RKO (cell line): ENCODE results near the gene WDR5B.

ENCODE experiments used
- DNase-seq: peaks from one replicate; pipeline ENCODE4 v3.0.0-alpha.2; 2016; ENCODE audit warnings: low spot score

The WDR5B gene

GRCh38 chr3:122365582-122366378 is 50.1 kb downstream of the WDR5B start:
- DNase-seq, result peak; percentile 83

GRCh38 chr3:122365073-122365472 is 50.8 kb downstream of the WDR5B start:
- DNase-seq, result no peak

- no peak for DNase-seq
Measured at GRCh38 chr3:122364490-122364889, 51.4 kb downstream of the WDR5B start.
